ENCODE measurements around the gene CDRT4. TPM values are rescaled to one million over a fixed set of nuclear protein-coding genes. Genes with fewer than 3 reads are reported as not detected.

Gene CDRT4
- polyA plus RNA-seq, 1 experiment = 4.1 TPM

GRCh38 chr17:15479703-15480102, 12.3 kb upstream of the CDRT4 start:
- POLR2A ChIA-PET = interaction anchor here (1.4 kb wide), 1 partner anchor 16 kb away, joined by 3 read pairs; no protein-coding TSS in a partner anchor
- Histone ChIP-seq H3K27ac (ENCODE audit: low read depth, low read length) (no peak overlapping the region), H3K9me3 (ENCODE audit: control insufficient read depth, insufficient read depth, low read length) (no peaks in the 10 kb centered on the region), H3K27me3 (ENCODE audit: control insufficient read depth, insufficient read depth, low read length) (no peaks in the 10 kb centered on the region), H3K4me3 (ENCODE audit: low read depth, low read length) (no peak overlapping the region)
- TF ChIP-seq, protein P1, sequence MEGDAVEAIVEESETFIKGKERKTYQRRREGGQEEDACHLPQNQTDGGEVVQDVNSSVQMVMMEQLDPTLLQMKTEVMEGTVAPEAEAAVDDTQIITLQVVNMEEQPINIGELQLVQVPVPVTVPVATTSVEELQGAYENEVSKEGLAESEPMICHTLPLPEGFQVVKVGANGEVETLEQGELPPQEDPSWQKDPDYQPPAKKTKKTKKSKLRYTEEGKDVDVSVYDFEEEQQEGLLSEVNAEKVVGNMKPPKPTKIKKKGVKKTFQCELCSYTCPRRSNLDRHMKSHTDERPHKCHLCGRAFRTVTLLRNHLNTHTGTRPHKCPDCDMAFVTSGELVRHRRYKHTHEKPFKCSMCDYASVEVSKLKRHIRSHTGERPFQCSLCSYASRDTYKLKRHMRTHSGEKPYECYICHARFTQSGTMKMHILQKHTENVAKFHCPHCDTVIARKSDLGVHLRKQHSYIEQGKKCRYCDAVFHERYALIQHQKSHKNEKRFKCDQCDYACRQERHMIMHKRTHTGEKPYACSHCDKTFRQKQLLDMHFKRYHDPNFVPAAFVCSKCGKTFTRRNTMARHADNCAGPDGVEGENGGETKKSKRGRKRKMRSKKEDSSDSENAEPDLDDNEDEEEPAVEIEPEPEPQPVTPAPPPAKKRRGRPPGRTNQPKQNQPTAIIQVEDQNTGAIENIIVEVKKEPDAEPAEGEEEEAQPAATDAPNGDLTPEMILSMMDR (IDR thresholded peaks at IDR 0.05; ENCODE audit: low read depth, low read length) = no peak
- CTCF ChIA-PET = interaction anchor here (0.8 to 2.5 kb wide), 2 partner anchors 23 to 223 kb away, joined by 3 to 13 read pairs; no protein-coding TSS in a partner anchor
- DNase-seq (ENCODE audit: low read depth, low spot score) = no peak

GRCh38 chr17:15478845-15479244, 11.4 kb upstream of the CDRT4 start:
- TF ChIP-seq, protein P1 (IDR thresholded peaks at IDR 0.05; ENCODE audit: low read depth, low read length) = no peak
- ChIA-PET POLR2A (no interaction called here), CTCF (interaction anchor here (0.8 to 1.1 kb wide), 2 partner anchors 24 to 222 kb away, joined by 3 to 4 read pairs; no protein-coding TSS in a partner anchor)
- H3K27me3 ChIP-seq (ENCODE audit: control insufficient read depth, insufficient read depth, low read length) = no peaks in the 10 kb centered on the region
- no peak overlapping the region for H3K4me3 ChIP-seq (ENCODE audit: low read depth, low read length)
- no peaks in the 10 kb centered on the region for H3K9me3 ChIP-seq (ENCODE audit: control insufficient read depth, insufficient read depth, low read length)
- no peak for DNase-seq (ENCODE audit: low read depth, low spot score)
- H3K27ac ChIP-seq (ENCODE audit: low read depth, low read length) = no peak overlapping the region

GRCh38 chr17:15475631-15476354, 8.4 kb upstream of the CDRT4 start:
- H3K4me3 ChIP-seq (ENCODE audit: low read depth, low read length) = no peak overlapping the region
- TF ChIP-seq, protein P1 (IDR thresholded peaks at IDR 0.05; ENCODE audit: low read depth, low read length) = no peak
- no peaks in the 10 kb centered on the region for H3K27me3 ChIP-seq (ENCODE audit: control insufficient read depth, insufficient read depth, low read length)
- no peaks in the 10 kb centered on the region for H3K9me3 ChIP-seq (ENCODE audit: control insufficient read depth, insufficient read depth, low read length)
- DNase-seq (ENCODE audit: low read depth, low spot score) = no peak
- ChIA-PET CTCF (interaction anchor here (2.7 kb wide), 1 partner anchor 27 kb away, joined by 15 read pairs; no protein-coding TSS in a partner anchor), POLR2A (interaction anchor here (1.0 kb wide), 1 partner anchor 18 kb away, joined by 4 read pairs; no protein-coding TSS in a partner anchor)
- no peak overlapping the region for H3K27ac ChIP-seq (ENCODE audit: low read depth, low read length)

DNA sequence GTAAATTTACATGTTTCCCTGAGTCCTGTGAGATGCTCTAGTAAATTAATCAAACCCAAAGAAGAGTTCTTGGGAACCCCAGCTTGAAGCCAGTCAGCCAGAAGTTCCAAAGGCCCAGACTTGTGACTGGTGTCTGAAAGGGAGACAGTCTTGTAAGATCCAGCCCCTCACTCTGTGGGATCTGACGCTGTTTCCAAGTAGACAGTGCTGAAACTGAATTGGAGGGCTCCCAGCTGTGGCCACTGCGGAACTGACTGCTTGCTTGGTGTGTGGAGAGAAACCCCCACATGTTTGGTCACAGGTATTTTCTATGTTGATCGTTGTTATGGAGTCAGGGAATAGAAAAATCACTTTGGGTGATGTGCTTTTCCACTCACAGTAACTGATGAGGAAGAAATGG, 5.5 kb upstream of the CDRT4 start:
- CTCF ChIA-PET = interaction anchor here (0.6 to 1.0 kb wide), 2 partner anchors 213 to 511 kb away, joined by 3 to 4 read pairs; no protein-coding TSS in a partner anchor
- no peak for DNase-seq (ENCODE audit: low read depth, low spot score)
- TF ChIP-seq, protein P1 (IDR thresholded peaks at IDR 0.05; ENCODE audit: low read depth, low read length) = no peak
- Histone ChIP-seq H3K27ac (ENCODE audit: low read depth, low read length) (no peak overlapping the region), H3K9me3 (ENCODE audit: control insufficient read depth, insufficient read depth, low read length) (no peaks in the 10 kb centered on the region), H3K4me3 (ENCODE audit: low read depth, low read length) (no peak overlapping the region), H3K27me3 (ENCODE audit: control insufficient read depth, insufficient read depth, low read length) (no peaks in the 10 kb centered on the region)
- POLR2A ChIA-PET = no interaction called here

DNA sequence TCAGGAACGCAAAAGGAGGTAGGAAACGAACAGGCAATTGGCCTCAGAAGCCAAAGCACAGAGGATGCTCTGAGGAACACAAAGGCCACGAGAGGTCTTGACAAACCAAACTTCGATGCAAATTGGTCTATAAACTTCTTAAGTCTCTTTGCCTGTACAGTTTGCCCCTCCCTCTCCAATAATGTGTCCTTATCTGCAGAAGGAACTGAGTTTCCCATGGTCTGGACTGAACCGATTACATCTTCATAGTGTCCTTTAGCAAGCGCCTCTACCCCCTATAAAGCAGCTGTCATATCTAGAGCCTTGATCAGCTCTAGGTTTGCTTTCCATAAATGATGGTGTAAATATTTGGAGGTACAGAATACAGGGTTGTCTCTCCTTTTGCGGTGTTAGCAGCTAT, 3.1 kb upstream of the CDRT4 start:
- no peak overlapping the region for H3K27ac ChIP-seq (ENCODE audit: low read depth, low read length)
- H3K9me3 ChIP-seq (ENCODE audit: control insufficient read depth, insufficient read depth, low read length) = peaks cover 7% of the 10 kb centered on the region; the same call in 1 of the 2 replicates
- ChIA-PET POLR2A (no interaction called here), CTCF (interaction anchor here (0.8 to 1.5 kb wide), 4 partner anchors 13 to 214 kb away, joined by 3 to 4 read pairs (median 4); no protein-coding TSS in a partner anchor)
- no peaks in the 10 kb centered on the region for H3K27me3 ChIP-seq (ENCODE audit: control insufficient read depth, insufficient read depth, low read length)
- H3K4me3 ChIP-seq (ENCODE audit: low read depth, low read length) = no peak overlapping the region
- no peak for DNase-seq (ENCODE audit: low read depth, low spot score)
- TF ChIP-seq, protein P1 (IDR thresholded peaks at IDR 0.05; ENCODE audit: low read depth, low read length) = no peak
